GM12878 (cell line): Measurements from ENCODE around the gene PTGES2. TPM values are rescaled to one million over a fixed set of nuclear protein-coding genes. Genes with fewer than 3 reads are reported as not detected.

Source experiments
- ATAC-seq: fragments of 200-7000 bp; cut with Tn5 transposase; 3 replicates; pipeline ENCODE4 v1.9.1; 2020; ENCODE audit warnings: mild to moderate bottlenecking, moderate library complexity
- BruUV-seq: library from RNA; stranded (reverse); fragments of 400-500 nt; replicated peaks from 2 replicates; lab custom pipeline; 2021; lab: Mats Ljungman, UMichigan
- CTCF ChIA-PET: fragments of 300-600 bp; sonication (Branson Sonifier 250); formaldehyde crosslinking; extraction: SDS; loops from one replicate; lab custom pipeline; 2021; ENCODE audit warnings: inconsistent platforms; lab: Yijun Ruan, JAX
- POLR2A ChIA-PET: fragments of 350-600 bp; formaldehyde crosslinking; extraction: SDS; loops from one replicate; lab custom pipeline; 2021; ENCODE audit warnings: inconsistent platforms; lab: Charles Lee
- RAD21 ChIA-PET: fragments of 300-600 bp; sonication (Branson Sonifier 250); formaldehyde crosslinking; loops from one replicate; lab custom pipeline; 2023; ENCODE audit warnings: antibody characterized with exemption; ENCODE audit not compliant: unreplicated experiment; lab: Charles Lee
- SMC1A ChIA-PET: fragments of 300-600 bp; sonication (Branson Sonifier 250); formaldehyde crosslinking; loops from one replicate; lab custom pipeline; 2023; ENCODE audit not compliant: unreplicated experiment, uncharacterized antibody; lab: Charles Lee
- DNase-seq: peaks from one replicate; pipeline ENCODE4 v3.0.0-alpha.2; 2011; ENCODE audit warnings: low read depth, low spot score
- FAIRE-seq: peaks from 3 replicates; lab custom pipeline; 2011; peaks lifted over from hg19 to GRCh38; lab: Jason Lieb, UNC
- H2AFZ ChIP-seq: 2 replicates; pipeline ENCODE4 v1.6.0; 2011; ENCODE audit warnings: low read depth, low read length, control low read depth; ENCODE audit not compliant: control insufficient read depth
- H3K27ac ChIP-seq: 2 replicates; pipeline ENCODE4 v1.5.1; 2011; ENCODE audit warnings: control low read depth; ENCODE audit not compliant: control insufficient read depth, insufficient read depth
- H3K27me3 ChIP-seq, 2 experiments: replicated peaks in 1 of 2; 2 replicates each; pipeline versions ENCODE4 v1.6.0 to v1.6.1; 2011; ENCODE audit warnings: low read length in 1 of 2; ENCODE audit not compliant: control insufficient read depth in 2 of 2, insufficient read depth in 2 of 2
- H3K36me3 ChIP-seq, 2 experiments: 2 replicates each; pipeline ENCODE4 v1.5.1; 2011; ENCODE audit warnings: low read length in 1 of 2; ENCODE audit not compliant: control insufficient read depth in 2 of 2, insufficient read depth in 2 of 2
- H3K4me1 ChIP-seq: 2 replicates; pipeline ENCODE4 v1.6.1; 2011; ENCODE audit warnings: mild to moderate bottlenecking, low read length, moderate library complexity, mixed read lengths; ENCODE audit not compliant: control insufficient read depth, insufficient read depth
- H3K4me2 ChIP-seq: 2 replicates; pipeline ENCODE4 v1.6.0; 2011; ENCODE audit warnings: control low read depth; ENCODE audit not compliant: control insufficient read depth, insufficient read depth
- H3K4me3 ChIP-seq: fragments of 200-600 bp; sonication (generic); 2 replicates; pipeline ENCODE4 v1.5.1; 2016
- H3K79me2 ChIP-seq: 2 replicates; pipeline ENCODE4 v1.6.0; 2011; ENCODE audit warnings: low read length; ENCODE audit not compliant: control insufficient read depth, insufficient read depth
- H3K9ac ChIP-seq: 2 replicates; pipeline ENCODE4 v1.8.0; 2011; ENCODE audit warnings: low read length, control low read depth, mixed read lengths; ENCODE audit not compliant: control insufficient read depth, insufficient read depth
- H3K9me3 ChIP-seq: replicated peaks from 3 replicates; pipeline ENCODE4 v1.5.1; 2011; ENCODE audit warnings: mild to moderate bottlenecking, low read length; ENCODE audit not compliant: control insufficient read depth, insufficient read depth
- H4K20me1 ChIP-seq: 2 replicates; pipeline ENCODE4 v1.6.0; 2011; ENCODE audit not compliant: control insufficient read depth, insufficient read depth
- BCLAF1 ChIP-seq: fragments of 450-650 bp; IDR thresholded peaks from 2 replicates; pipeline ENCODE4 v1.6.1; 2017; ENCODE audit warnings: antibody characterized with exemption, mild to moderate bottlenecking, moderate library complexity
- CBFB ChIP-seq: IDR thresholded peaks from 2 replicates; pipeline ENCODE4 v1.6.1; 2016; ENCODE audit warnings: antibody characterized with exemption, low read depth
- IRF5 ChIP-seq: fragments of 450-650 bp; IDR thresholded peaks from 2 replicates; pipeline ENCODE4 v1.6.1; 2017; ENCODE audit warnings: borderline replicate concordance
- RFX5 ChIP-seq: IDR thresholded peaks from 2 replicates; pipeline ENCODE4 v1.6.1; 2011; ENCODE audit warnings: low read depth, low read length, improper control_type of control experiment
- USF2 ChIP-seq: IDR thresholded peaks from 2 replicates; pipeline ENCODE4 v1.6.1; 2011; ENCODE audit warnings: low read depth, low read length, improper control_type of control experiment, borderline replicate concordance
- YY1 ChIP-seq: IDR thresholded peaks from 2 replicates; pipeline ENCODE4 v1.6.1; 2011; ENCODE audit warnings: low read depth, mild to moderate bottlenecking, low read length
- WGBS: methylation state at CpG from one replicate; pipeline ENCODE4 v1.1.6; 2016; ENCODE audit warnings: low lambda C conversion rate; ENCODE audit not compliant: insufficient replicate concordance, insufficient coverage; ENCODE audit errors: missing lambda C conversion rate; 5-methylcytosine and 5-hydroxymethylcytosine counted together
- in situ Hi-C: fragments of 300-500 bp; cut with MboI; formaldehyde crosslinking; loops from 9 replicates; pipeline ENCODE4 v1.14.3; 2018; ENCODE audit warnings: mixed read lengths
- intact Hi-C: fragments of 100-400 bp; cut with micrococcal nuclease; formaldehyde crosslinking; loops from one replicate; pipeline ENCODE4 v1.14.2; 2022; ENCODE audit not compliant: unreplicated experiment
- polyA plus RNA-seq, 11 experiments: library from polyadenylated mRNA; depleted of rRNA in 4 of 11; unstranded in 6 of 11; stranded (reverse) in 5 of 11; fragments of >200 nt; fragmentation: Nextera tagmentation in 4 of 11; fragmentation: Illumina TruSeq in 1 of 11; extraction: Ambion mirVana in 4 of 11; extraction: Trizol in 1 of 11; gene quantifications; 1 replicate in 1 of 11; 2 replicates in 10 of 11; pipeline versions ENCODE4 v1.2.1 to v1.2.3, GENCODE V29; 2011 to 2016; ENCODE audit warnings: inconsistent platforms in 2 of 11, missing spikeins in 2 of 11, low read depth in 1 of 11
- total RNA-seq, 4 experiments: library from RNA; depleted of rRNA in 3 of 4; stranded (reverse); fragments of >200 nt in 3 of 4; fragmentation: Illumina TruSeq in 1 of 4; extraction: Trizol in 1 of 4; gene quantifications; 2 replicates each; pipeline versions ENCODE4 v1.2.1 to v1.2.3, GENCODE V29; 2013 to 2021

The PTGES2 gene
- total and polyA plus RNA-seq, 10 of the 15 experiments (the other 5 are each of a cell fraction or from before 2014, with no cell fraction given): 2.1 to 141 (median 99.1) TPM

- Histone ChIP-seq H2AFZ (no peak overlapping the region), H3K27me3 (no peaks in the 10 kb centered on the region), H4K20me1 (no peaks in the 10 kb centered on the region), H3K4me1 (peaks cover 14% of the 10 kb centered on the region; the same call in 1 of the 2 replicates), H3K36me3 (peaks cover 8 to 22% of the 10 kb centered on the region in 2 experiments; a peak in 3 of 4 replicates), H3K27ac (no peak overlapping the region), H3K79me2 (peaks cover 32% of the 10 kb centered on the region), H3K9ac (peak overlapping the region; percentile 3; the same call in 1 of the 2 replicates), H3K9me3 (no peaks in the 10 kb centered on the region), H3K4me2 (no peak overlapping the region), H3K4me3 (no peak overlapping the region)
- BruUV-seq: no TSS peak
- in situ Hi-C loops: no loop called here
- ATAC-seq (no peak), FAIRE-seq (no peak), DNase-seq (no peak)
- ChIA-PET SMC1A (interaction anchor here (0.9 to 2.6 kb wide), 6 partner anchors 9 to 182 kb away, joined by 3 to 9 read pairs (median 4); no protein-coding TSS in a partner anchor), RAD21 (interaction anchor here (0.8 to 2.7 kb wide), 8 partner anchors 9 to 295 kb away, joined by 3 to 11 read pairs (median 4); partner anchors contain the start of gene DNM1), CTCF (interaction anchor here (0.7 to 7.4 kb wide), 28 partner anchors 9 to 563 kb away, joined by 3 to 84 read pairs (median 4); partner anchors contain the start of genes CIZ1, NAIF1 and SLC25A25), POLR2A (interaction anchor here (0.6 to 1.7 kb wide), 9 partner anchors 8 to 246 kb away, joined by 3 to 9 read pairs (median 4); partner anchors contain the start of gene URM1)
- 82% methylated on average over 8 of the region's 8 CpGs for WGBS
- intact Hi-C loops: no loop called here
- no peak for TF ChIP-seq CBFB
These were observed 3.1 kb downstream of the PTGES2 start for GRCh38 chr9:128124451-128124850.

GRCh38 chr9:128123451-128124080 is 4.0 kb downstream of the PTGES2 start:
- ChIA-PET CTCF (interaction anchor here (1.0 to 7.4 kb wide), 2 partner anchors 8 to 45 kb away, joined by 3 to 84 read pairs; no protein-coding TSS in a partner anchor), RAD21 (no interaction called here), SMC1A (no interaction called here), POLR2A (no interaction called here)
- Histone ChIP-seq H3K4me2 (no peak overlapping the region), H3K4me3 (no peak overlapping the region), H4K20me1 (no peaks in the 10 kb centered on the region), H3K4me1 (peaks cover 7% of the 10 kb centered on the region; the same call in 1 of the 2 replicates), H3K36me3 (peaks cover 8 to 22% of the 10 kb centered on the region in 2 experiments; a peak in 3 of 4 replicates), H3K79me2 (peaks cover 32% of the 10 kb centered on the region), H3K9ac (no peak overlapping the region), H3K27me3 (no peaks in the 10 kb centered on the region), H3K27ac (no peak overlapping the region), H3K9me3 (no peaks in the 10 kb centered on the region), H2AFZ (no peak overlapping the region)
- no TSS peak for BruUV-seq
- FAIRE-seq (no peak), DNase-seq (no peak), ATAC-seq (no peak)
- in situ Hi-C loops (no loop called here), intact Hi-C loops (no loop called here)
- 89% methylated on average over 21 of the region's 21 CpGs for WGBS
- TF ChIP-seq RFX5: no peak
- TF ChIP-seq IRF5: no peak
- no peak for TF ChIP-seq YY1
- no peak for TF ChIP-seq USF2
- TF ChIP-seq BCLAF1: no peak
